ENCODE results near the gene SETX.

The SETX gene

DNA sequence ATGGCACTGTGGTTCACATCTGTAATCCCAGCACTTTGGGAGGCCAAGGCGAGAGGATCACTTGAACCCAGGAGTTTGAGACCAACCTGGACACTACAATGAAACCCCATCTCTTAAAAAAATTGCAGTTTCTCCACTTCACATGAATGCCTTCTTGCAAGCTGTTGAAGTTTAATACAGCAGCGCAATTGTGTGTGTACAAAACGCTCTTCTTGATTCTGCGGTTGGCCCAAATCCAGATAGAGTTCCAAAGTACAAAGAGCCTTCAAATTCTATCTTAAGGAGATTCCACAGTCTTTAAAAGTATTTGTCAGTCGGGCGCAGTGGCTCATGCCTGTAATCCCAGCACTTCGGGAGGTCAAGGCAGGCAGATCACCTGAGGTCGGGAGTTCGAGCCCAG is 9.3 kb upstream of the SETX start:
- no peak for DNase-seq (ENCODE audit: low read depth in 1 of 2, low spot score in 1 of 2)

DNA sequence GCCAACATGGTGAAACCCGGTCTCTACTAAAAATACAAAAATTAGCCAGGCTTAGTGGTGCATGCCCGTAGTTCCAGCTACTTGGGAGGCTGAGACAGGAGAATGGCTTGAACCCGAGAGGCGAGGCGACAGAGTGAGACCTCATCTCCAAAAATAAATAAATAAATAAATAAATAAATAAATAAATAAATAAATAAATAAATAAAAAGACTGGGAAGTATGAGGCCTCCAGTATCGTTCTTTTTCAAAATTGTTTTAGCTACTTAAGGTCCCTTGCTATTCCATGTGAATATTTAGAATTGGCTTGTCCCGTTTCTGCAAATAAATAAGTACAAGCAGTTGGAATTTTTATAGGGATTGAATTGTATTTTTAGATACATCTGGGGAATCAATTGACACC is 3.0 kb upstream of the SETX start:
- DNase-seq (ENCODE audit: low read depth in 1 of 2, low spot score in 1 of 2) = no peak

DNA sequence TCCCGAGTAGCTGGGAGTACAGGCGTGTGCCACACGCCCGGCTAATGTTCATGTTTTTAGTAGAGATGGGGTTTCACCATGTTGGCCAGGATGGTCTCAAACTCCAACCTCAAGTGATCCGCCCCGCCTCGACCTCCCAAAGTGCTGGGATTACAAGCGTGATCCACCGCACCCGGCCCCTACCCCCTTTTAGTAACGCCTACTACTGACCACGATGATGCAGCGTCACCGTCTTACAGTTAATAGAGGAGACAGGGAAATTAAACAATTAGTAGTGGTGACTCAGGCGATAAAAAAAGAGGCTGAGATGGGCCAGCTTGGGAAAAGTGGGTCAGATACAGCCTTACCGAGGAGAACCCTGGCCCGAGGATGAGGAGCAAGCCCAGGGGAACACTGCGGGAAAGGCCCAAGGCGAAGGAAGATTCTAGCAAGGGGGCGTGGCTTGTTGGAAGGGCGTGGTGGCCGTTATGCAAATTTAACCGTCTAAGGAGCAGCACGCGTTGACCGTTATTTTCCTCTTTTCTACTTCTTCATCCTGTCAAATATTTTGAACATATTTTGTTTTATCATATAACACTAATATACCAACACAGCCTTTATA is 1.6 kb upstream of the SETX start:
- DNase-seq (ENCODE audit: low read depth in 1 of 2, low spot score in 1 of 2) = no peak

DNA sequence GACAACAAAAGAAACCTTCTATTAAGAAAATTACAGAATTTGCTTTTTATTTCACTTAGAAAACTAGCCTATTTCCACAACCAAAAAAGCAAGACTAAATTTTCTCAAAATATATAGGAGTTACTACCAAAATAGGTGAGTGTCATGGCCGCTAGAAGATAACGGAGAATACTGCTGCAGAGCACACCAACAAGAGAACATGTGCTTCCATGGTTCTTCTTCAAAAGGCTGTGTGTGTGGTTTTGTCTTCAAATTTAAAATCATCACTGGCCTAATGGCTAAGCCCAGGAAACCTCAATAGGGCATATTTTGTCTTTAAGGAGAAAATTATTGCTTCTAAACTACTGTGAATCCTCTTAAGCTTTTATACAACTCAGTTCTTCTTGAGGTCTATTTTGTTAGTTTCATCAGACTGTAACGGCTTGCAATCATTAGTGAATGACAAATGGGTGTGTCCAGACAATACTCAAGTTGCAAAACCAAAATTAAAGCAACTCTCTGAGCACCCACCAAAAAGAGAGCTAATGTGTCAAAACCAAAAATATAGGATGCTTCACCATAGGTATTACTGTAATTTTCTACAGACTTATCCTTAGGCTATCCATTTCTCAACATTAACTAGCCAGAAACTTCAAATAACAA is 3.3 kb downstream of the SETX start:
- DNase-seq (ENCODE audit: low read depth in 1 of 2, low spot score in 1 of 2) = no peak

DNA sequence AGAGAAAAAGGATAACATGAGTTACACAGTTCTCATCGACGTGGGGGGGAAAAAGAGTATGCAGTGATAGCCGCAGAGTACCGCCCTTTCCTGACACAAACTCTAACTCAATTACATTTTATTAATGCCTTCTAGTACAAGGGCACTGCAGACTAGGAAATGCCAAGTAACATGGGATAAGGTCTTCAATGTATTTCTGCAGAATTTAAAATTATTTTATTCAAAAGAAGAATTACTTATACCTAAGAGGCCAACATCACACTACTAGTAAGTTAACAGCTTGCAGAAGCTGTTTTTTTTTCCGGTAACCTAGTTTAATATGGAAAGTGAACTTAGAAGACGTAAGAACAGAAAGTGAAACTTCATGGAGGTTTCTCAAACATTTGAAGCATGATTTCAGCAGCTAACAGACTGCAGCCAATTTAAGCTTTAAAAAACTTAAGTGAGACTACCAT is 3.9 kb downstream of the SETX start:
- no peak for DNase-seq (ENCODE audit: low read depth in 1 of 2, low spot score in 1 of 2)

DNA sequence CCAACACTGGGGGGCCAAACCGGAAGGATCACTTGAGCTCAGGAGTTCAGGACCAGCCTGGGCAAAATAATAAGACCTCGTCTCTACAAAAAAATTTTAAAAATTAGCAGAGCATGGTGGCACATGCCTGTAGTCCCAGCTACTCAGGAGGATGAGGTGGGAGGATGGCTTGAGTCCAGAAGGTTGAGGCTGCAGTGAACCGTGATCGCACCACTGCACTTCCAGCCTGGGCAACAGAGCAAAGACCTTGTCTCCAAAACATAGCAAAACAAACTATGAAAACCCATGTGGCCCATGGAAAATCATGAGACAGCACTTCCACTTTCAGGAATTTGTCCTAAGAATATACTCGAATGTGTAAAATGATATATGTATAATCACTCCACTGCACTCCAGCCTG is 6.1 kb downstream of the SETX start:
- no peak for DNase-seq (ENCODE audit: low read depth in 1 of 2, low spot score in 1 of 2)

DNA sequence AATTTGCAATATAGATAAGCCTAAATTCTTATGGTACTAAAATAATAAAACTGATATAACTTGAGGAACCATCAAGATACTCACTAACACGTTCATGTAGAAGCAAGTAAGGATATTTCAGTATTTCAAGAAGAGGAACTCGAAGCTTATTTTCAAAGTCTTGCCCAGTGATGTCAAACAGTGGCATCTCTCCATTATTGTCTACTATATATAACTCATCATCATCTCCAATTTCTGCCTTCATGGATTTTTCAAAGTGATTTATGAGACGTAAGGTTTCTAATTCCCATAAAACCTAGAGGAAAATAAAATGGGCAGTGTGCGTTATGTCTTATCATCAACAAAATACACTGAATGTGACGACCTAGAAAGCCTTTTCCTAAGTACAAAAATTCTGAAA is 8.6 kb downstream of the SETX start:
- DNase-seq (ENCODE audit: low read depth in 1 of 2, low spot score in 1 of 2) = no peak

DNA sequence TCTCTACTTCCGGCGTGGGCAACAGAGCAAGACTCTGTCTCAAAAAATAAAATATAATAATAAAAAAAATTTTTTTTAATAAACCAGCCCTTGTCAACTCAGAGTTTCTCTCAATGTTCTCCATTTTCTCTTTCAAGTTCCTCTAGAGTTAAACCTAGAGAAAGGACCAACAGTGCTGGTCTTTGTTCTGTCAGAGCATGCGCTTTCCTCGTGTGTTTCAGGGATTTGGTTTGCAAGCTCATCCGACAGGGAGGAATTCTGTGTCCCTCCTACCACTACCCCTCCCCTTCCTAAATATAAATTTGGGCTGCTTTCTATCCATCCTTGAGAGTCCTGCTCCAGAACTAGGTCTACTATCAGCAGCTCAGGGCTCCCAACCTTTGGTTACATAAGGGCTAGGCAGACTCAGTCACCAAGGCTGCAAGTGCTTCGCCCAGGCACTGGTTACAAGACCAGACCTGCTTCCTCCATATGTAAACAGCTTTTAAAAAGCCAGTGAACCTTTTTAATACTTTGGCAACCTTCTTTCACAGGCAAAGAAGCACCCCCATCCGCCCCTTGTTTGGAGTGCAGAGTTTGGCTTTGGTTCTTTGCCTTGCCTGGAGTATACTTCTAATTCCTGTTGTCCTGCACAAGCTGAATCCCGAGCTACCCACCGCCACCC is 13.5 kb downstream of the SETX start:
- no peak for DNase-seq (ENCODE audit: low read depth in 1 of 2, low spot score in 1 of 2)

DNA sequence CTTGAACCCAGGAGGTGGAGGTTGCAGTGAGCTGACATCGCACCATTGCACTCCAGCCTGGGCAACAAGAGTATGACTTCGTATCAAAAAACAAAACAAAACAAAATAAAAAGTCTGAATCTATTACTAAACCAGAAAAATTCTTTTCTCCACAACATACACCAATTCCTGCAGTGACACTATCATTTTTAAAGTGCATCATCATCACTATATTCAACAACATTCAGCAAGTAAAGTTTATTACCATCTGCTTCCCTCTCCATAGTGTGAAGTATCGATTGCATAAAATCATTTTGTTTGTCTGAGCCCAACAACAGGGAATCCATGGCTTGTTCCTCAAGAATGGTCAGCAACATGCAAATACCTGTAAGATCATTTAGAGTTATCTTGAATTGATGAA is 20.4 kb downstream of the SETX start:
- DNase-seq (ENCODE audit: low read depth in 1 of 2, low spot score in 1 of 2) = no peak

DNA sequence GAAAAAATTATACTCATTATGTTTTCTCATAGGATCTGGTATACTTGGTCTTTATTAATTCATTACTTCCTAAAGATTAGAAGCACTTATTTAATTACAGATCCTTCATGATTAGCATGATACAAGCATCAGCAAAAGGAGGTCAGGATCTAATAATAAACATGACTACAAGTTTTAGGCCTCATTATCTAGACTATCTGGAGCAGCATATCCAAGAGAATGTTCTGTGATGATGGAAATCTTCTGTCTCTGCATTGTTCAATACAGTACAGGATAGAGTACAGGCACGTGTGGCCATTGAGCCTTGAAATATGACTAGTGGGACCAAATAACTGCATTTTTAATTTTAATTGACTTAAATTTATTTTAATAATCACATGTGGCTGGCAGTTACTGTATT is 21.2 kb downstream of the SETX start:
- DNase-seq (ENCODE audit: low read depth in 1 of 2, low spot score in 1 of 2) = no peak

DNA sequence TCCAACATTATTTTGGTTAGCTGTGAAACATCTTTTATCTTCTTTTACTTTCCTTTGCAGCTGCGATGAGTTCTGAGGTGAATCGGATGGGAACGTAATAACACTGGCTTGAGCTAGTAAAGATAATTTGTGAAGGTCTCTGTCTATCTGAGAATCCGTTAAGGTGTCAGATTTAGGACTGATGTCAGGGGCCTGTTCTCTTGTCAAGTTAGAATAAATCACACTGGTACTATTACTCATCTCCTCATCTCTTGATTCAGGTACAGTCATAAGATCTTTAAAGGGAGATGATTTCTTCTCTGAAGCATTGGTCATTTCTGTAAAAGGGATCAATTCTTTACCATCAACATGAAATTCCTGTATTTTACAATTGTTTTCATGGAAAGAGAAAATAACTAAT is 26.2 kb downstream of the SETX start:
- no peak for DNase-seq (ENCODE audit: low read depth in 1 of 2, low spot score in 1 of 2)

DNA sequence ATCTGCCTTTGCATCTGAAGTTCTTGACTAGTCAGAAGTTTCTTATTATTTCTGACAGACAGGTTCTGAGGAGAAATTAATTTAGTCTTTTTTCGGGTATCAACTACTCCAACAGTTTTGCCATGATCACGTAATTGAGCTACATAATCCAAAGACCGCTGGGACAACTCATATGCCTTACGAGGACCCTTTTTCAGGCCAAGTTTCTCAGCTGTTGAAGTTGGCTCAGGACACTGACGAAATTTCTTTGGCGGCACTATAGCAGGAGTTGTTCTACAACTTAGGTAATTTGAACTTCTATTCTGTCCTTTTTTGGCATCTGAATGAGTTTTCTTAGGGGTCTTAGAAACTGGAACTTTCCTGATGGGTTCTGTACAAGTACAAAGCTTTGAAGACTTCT is 27.2 kb downstream of the SETX start:
- DNase-seq (ENCODE audit: low read depth in 1 of 2, low spot score in 1 of 2) = no peak

DNA sequence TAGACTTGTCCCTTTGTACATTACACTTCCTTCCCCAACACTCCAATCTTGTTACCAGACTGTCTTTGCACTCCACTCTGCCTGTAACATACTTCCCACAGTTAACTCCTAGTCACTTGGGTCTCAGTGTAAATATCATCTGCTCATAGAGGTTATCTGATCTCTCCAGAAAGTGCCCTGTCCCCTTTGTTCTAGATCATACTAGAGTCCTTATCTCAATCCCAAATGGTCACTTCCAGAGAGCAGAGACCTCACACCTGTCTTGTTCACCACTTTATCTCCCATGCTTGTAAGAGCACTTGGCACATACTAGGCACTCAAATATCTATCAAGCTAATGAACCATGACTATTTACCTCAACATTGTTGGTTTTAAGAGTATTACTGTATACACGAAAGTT is 30.4 kb downstream of the SETX start:
- DNase-seq (ENCODE audit: low read depth in 1 of 2, low spot score in 1 of 2) = no peak

DNA sequence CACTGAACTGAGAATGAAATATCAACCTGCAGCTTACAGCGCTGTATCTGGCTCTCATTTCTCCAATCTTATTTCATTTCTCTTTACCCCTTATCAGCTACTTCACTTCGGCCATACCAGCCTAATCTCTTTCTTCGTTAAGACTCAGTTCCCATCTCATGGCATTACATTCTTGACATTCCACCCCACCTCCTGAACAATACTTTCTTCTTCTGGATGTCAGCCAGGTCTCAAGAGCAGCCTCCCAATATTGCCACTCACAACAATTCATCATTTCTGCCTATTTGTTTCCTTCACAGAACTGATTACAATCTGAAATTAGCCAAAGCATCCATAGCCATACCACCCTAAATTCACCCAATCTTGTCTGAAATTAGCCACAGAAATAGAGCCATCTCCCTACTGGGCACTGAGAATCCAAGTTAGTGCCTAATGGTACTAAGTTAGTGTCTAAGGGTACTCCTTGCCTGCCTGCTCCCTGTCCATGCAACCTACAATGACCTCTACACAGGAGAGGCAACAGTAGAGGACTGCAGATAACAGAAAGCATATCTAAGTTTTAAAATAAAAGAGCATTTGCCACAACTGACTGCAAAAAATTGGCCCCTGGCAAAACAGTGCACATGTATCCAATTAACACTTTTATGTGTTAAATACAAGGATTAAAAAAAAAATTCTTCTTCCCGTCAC is 35.2 kb downstream of the SETX start:
- no peak for DNase-seq (ENCODE audit: low read depth in 1 of 2, low spot score in 1 of 2)

DNA sequence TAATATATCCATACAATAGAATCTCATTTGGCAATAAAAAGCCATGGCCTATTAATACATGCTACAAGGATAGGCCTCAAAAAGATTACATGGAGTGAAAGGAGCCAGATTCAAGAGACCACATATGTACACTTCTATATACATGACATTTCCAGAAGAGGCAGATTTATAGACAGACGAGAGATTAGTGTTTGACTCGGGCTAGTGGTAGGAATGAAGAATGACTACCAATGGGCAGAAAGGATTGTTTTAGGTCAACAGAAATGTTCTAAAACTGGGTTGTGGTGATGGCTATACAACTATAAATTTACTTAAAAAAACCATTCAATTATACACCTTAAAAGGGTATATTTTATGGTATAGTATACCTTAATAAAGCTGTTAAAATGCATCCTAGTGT is 41.9 kb downstream of the SETX start:
- no peak for DNase-seq (ENCODE audit: low read depth in 1 of 2, low spot score in 1 of 2)

DNA sequence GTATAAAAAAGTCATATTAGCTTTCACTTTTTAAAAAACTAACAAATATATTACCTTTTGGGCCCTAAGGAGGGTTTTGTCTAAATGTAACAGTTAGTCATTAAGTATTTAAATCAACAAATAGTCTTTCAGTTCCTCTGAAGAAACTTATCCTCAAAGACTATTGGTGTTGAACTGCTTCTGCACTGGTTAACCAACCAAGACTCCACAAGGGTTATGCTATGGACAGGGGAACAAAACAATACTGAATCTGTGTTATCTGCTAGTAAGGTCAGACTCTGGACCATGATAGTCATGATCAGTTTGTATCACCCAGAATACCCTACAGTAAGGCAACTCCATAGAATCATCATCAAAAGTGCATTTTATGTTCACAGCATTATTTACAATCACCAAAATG is 42.4 kb downstream of the SETX start:
- DNase-seq (ENCODE audit: low read depth in 1 of 2, low spot score in 1 of 2) = no peak

DNA sequence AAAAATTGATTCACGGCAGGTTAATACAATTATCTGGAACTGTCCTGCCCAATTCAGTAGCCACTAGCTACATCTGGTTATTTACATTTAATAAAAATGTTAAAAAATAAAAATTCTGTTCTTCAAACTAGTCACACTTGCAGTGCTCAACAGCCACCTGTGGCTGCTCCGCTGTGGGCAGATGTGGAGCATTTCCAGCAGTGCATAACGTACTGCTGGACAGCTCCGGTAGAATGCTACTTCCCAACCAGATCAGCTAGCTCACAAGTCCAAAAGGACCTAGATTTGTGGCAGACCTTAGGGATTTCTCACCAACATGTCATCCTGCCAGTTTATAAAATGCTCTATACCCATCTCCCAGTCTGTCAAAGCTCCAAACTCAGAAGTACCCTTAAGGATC is 42.8 kb downstream of the SETX start:
- DNase-seq (ENCODE audit: low read depth in 1 of 2, low spot score in 1 of 2) = no peak

DNA sequence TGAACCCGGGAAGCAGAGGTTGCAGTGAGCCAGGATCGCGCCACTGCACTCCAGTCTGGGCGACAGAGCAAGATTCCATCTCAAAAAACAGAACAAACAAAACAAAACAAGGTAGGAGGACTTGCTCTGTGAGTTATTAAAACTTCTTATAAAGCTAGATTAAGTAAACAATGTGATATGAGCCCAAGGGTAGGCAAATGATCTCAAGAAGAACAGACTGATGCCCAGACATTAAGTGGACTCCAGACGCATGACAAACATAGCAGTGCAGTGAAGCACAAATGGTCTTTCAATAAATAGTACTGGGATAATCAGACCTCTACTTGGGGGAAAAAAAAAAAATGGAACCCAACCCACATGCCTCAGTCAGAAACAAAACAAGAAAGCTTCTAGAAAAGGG is 45.7 kb downstream of the SETX start:
- no peak for DNase-seq (ENCODE audit: low read depth in 1 of 2, low spot score in 1 of 2)

DNA sequence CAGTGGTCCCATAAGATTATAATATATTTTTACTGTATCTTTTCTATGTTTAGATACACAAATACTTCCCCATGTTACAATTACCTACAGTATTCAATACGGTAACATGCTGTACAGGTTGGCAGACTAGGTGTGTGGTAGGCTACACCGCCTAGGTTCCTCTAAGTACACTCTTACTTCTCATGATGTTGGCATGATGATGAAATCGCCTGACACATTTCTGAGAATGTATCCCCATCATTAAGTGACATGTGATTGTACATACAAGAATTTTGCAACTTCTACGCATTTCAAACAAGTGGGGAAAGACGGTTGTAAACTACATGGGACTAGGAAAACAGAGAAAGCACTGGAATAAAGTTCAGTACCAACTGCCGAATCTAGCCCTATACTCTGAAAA is 53.3 kb downstream of the SETX start:
- no peak for DNase-seq (ENCODE audit: low read depth in 1 of 2, low spot score in 1 of 2)

DNA sequence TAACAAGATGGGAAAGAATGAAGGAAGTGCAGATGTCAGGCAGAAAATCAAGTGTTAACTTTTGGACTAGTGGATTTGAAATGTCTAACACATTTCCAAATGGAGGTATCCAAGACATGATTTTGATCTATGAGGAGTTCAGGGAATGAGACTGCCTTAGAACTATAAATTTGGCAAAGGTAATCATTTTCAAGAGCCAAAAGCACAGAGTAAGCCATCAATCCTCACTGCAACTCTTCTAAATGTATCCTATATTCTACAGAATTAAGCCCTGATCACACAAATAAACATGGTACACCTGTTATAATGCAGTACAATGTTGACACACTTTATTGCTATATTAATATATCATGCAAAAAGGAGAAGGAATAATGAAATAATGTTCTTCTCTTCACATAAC is 55.6 kb downstream of the SETX start:
- DNase-seq (ENCODE audit: low read depth in 1 of 2, low spot score in 1 of 2) = no peak

DNA sequence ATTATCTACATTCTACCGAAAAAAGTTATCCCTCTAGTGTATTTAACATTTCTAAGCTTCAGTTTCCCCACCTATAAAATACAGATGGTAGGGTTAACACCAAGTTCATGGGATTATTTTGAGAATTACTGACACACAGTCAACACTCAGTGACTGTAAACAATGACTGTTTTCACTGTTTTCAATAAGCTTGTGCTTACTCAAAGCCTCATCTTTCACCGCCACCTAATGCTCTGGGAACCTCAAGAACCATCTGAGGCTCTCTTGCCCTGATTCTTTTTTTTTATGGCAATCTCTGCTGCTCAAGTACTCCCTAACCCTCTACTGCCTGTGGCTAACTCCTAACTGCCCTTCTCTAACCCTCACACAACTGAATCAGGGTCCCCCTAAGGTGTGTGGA is 59.6 kb downstream of the SETX start:
- no peak for DNase-seq (ENCODE audit: low read depth in 1 of 2, low spot score in 1 of 2)

DNA sequence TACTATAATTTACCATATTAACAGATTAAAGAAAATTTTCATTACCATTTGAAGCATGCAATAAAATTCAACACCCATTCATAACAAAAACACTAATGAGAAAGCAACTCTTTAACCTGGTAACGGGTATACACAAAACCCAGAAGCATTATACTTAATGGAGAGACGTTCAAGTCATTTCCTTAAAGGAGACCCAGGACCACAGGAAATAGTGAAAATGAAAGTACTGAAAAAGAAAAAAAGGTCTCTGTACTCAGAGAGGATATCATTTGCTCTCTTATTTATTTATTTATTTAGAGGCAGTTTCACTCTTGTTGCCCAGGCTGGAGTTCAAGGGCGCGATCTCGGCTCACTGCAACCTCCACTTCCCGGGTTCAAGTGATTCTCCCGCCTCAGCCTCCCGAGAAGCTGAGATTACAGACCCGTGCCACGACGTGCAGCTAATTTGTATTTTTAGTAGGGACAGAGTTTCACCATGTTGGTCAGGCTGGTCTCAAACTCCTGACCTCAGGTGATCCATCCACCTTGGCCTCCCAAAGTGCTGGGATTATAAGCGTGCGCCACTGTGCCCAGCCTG is 61.6 kb downstream of the SETX start:
- DNase-seq (ENCODE audit: low read depth in 1 of 2, low spot score in 1 of 2) = no peak
